Stimulated activated CD4-positive, alpha-beta T cell treated with anti-CD3 and anti-CD28 coated beads, Interleukin-4, amount 100 ng/mL, for 48 hours (primary cell): ENCODE data around the gene HSP90B1.

Source experiments
- DNase-seq, 2 donors: peaks; one replicate each; pipeline ENCODE4 v3.0.0-alpha.2; 2020; ENCODE audit warnings: low read depth in 2 of 2

HSP90B1 gene

GRCh38 chr12:103969391-103969790 is 39.2 kb downstream of the HSP90B1 start:
- DNase-seq: no peak

GRCh38 chr12:103973909-103974308 is 43.7 kb downstream of the HSP90B1 start:
- DNase-seq: no peak

DNA sequence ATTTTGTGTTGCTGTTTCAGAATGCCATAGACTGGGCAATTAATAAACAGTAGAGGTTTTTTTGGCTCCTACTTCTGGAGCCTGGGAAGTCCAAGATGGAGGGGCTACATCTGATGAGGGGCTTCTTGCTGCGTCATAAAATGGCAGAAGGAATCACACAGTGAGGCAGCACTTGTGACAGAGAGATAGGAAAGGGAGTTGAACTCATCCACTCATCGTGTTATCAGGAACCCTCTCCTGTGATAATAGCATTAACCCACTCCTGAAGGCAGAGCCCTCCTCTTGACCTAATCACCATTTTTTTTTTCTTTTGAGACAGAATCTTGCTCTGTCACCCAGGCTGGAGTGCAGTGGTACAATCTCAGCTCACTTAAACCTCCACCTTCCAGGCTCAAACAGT is 45.2 kb downstream of the HSP90B1 start:
- no peak for DNase-seq

- DNase-seq: no peak
Observed at GRCh38 chr12:103978384-103978982, 48.3 kb downstream of the HSP90B1 start.

- no peak for DNase-seq
Observed at GRCh38 chr12:103986829-103987228, 56.6 kb downstream of the HSP90B1 start.

DNA sequence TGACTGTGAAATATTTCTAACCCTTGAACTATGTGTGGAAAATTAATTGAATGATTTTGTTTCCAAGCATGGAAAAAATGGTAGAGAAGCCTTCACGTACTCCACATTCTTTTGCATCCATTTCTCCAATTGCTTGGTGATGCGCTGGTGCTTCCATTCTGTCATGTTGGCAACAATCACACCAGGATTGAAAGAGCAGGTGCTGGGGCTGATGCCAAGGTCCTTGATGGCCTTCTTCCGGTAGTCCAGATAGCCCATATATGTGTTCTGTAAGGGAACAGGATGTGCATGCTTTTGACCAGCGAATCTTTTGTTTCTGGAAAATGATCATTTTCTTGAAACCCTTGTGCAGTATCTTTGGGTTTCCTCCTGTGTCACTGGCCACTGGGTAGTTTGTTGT is 64.0 kb downstream of the HSP90B1 start:
- DNase-seq: no peak

DNA sequence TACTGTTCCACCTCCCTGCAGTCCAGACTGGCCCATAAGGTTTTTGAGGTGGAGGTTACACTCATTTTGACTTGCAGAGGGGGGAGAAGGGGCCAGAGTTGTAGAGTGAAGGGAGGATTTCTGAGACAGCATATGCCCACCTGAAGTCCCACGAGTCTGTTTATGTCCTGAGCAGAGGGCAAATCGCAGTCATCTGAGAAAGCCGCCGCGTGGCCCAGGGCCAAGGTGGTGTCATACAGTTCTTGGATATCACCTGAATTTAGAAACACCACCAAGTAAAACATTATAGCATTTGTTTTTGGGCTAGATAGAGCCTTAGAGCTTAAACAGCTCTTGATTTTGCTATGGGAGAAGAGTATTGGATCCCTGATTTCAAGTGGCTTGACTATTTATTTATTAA is 66.4 kb downstream of the HSP90B1 start:
- DNase-seq: no peak

DNA sequence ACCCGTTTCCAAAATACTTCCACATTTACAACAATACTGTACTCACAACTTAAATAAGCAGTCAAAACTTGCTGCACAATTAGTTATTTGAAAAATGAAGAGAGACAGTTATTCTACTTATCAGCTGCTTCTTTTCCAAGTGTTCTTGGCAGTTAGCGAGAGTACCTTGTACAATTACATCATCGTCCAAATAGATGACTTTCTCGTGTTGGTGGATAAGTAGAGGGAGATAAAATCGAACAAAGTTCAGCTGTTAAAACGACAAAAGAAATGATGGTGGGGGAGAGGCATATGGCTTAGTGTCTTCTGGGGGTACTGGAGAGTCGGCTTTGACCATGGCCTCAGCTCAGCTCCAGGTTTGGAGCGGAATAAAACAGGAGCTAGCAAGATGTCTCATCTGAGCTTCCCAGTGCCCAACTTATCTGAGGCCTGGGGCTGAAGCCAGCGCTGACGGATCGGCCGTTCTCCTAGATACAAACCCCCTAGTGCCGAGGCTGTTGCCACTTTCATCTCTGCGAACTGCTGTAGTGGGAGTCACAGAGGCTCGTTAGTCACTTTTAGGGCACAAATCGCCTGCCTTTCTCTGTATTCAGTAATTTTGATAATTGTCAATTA is 67.2 kb downstream of the HSP90B1 start:
- DNase-seq: no peak
